ENCODE results near the gene ASNSD1. TPM values are rescaled to one million over a fixed set of nuclear protein-coding genes. Genes with fewer than 3 reads are reported as not detected.

The ASNSD1 gene
- total RNA-seq, result 10 to 100 TPM; 28.9 to 32.8 (median 30.6) TPM

GRCh38 chr2:189661148-189661956 lies at the start of gene ASNSD1:
TSS of gene ASNSD1 (plus strand) at chr2:189661459. CDS start at chr2:189666133, 4,674 bp downstream.
- peak; percentile 98 to 100 for DNase-seq (ENCODE audit: low spot score in 2 of 2)
- intact Hi-C loops (cut with DNase I; ENCODE audit: low total_unique reads), result no loop called here
- WGBS, 2 donors, result 0 to 1% methylated on average over 40 to 46 of the region's 46 CpGs
- peak within 1 kb of the TSS; percentile 83 for H3K4me3 ChIP-seq (ENCODE audit: low read depth, poor library complexity, severe bottlenecking)
- TF ChIP-seq POLR2A (IDR thresholded peaks at IDR 0.05), result peak in 1 of 2 donors; percentile 54
- TF ChIP-seq CTCF (IDR thresholded peaks at IDR 0.05), result peak in 1 of 3 donors; percentile 97

- intact Hi-C loops (cut with DNase I; ENCODE audit: low total_unique reads), result no loop called here
- TF ChIP-seq POLR2A (IDR thresholded peaks at IDR 0.05) (no peak), CTCF (IDR thresholded peaks at IDR 0.05) (no peak)
- DNase-seq (ENCODE audit: low spot score in 2 of 2), result no peak
- H3K4me3 ChIP-seq (ENCODE audit: low read depth, poor library complexity, severe bottlenecking), result no peak overlapping the region
- WGBS, 2 donors, result 22 to 30% methylated on average over 6 of the region's 6 CpGs
These were observed 48.1 kb upstream of the ASNSD1 start for GRCh38 chr2:189613077-189613636.

- intact Hi-C loops (cut with DNase I; ENCODE audit: low total_unique reads), result no loop called here
- WGBS, 2 donors, result 45 to 58% methylated on average over 2 of the region's 2 CpGs
- DNase-seq (ENCODE audit: low spot score in 2 of 2), result no peak
- TF ChIP-seq POLR2A (IDR thresholded peaks at IDR 0.05) (no peak), CTCF (IDR thresholded peaks at IDR 0.05) (no peak)
- no peak overlapping the region for H3K4me3 ChIP-seq (ENCODE audit: low read depth, poor library complexity, severe bottlenecking)
These were observed 47.4 kb upstream of the ASNSD1 start for GRCh38 chr2:189613650-189614420.

GRCh38 chr2:189614585-189614984 lies 46.7 kb upstream of the ASNSD1 start:
- intact Hi-C loops (cut with DNase I; ENCODE audit: low total_unique reads), result no loop called here
- no peak overlapping the region for H3K4me3 ChIP-seq (ENCODE audit: low read depth, poor library complexity, severe bottlenecking)
- WGBS, 2 donors, result 83 to 90% methylated on average over 4 of the region's 4 CpGs
- TF ChIP-seq CTCF (IDR thresholded peaks at IDR 0.05), result no peak
- no peak for TF ChIP-seq POLR2A (IDR thresholded peaks at IDR 0.05)
- DNase-seq (ENCODE audit: low spot score in 2 of 2), result no peak

GRCh38 chr2:189618197-189618596 lies 43.1 kb upstream of the ASNSD1 start:
- intact Hi-C loops (cut with DNase I; ENCODE audit: low total_unique reads), result no loop called here
- WGBS, 2 donors, result 0% methylated on average over 1 of the region's 1 CpG
- DNase-seq (ENCODE audit: low spot score in 2 of 2), result no peak
- H3K4me3 ChIP-seq (ENCODE audit: low read depth, poor library complexity, severe bottlenecking), result no peak overlapping the region
- TF ChIP-seq POLR2A (IDR thresholded peaks at IDR 0.05), result no peak
- no peak for TF ChIP-seq CTCF (IDR thresholded peaks at IDR 0.05)
